ENCODE results near the gene CDK14. TPM values are rescaled to one million over a fixed set of nuclear protein-coding genes. Genes with fewer than 3 reads are reported as not detected.

Gene CDK14
- total RNA-seq, 1 donor = 39.1 TPM

GRCh38 chr7:90841759-90842429 is 245.8 kb downstream of the CDK14 start:
- Histone ChIP-seq H3K9me3 (ENCODE audit: low read depth, low read length) (no peaks in the 10 kb centered on the region), H3K4me3 (ENCODE audit: insufficient read depth, low read length) (no peak overlapping the region), H3K79me2 (ENCODE audit: insufficient read depth, low read length) (peaks cover 9% of the 10 kb centered on the region), H3K4me1 (ENCODE audit: insufficient read depth, low read length) (no peaks in the 10 kb centered on the region), H3K36me3 (ENCODE audit: insufficient read depth, low read length) (no peaks in the 10 kb centered on the region), H3K4me2 (ENCODE audit: insufficient read depth, low read length) (no peak overlapping the region), H3K27me3 (ENCODE audit: insufficient read depth, low read length) (no peaks in the 10 kb centered on the region), H2AFZ (ENCODE audit: low read length) (no peak overlapping the region), H3K27ac (ENCODE audit: low read depth, low read length) (no peak overlapping the region), H4K20me1 (ENCODE audit: insufficient read depth, low read length) (no peaks in the 10 kb centered on the region)
- no peak for DNase-seq (ENCODE audit: insufficient read length, low spot score, missing footprints)
- TF ChIP-seq, protein P1, sequence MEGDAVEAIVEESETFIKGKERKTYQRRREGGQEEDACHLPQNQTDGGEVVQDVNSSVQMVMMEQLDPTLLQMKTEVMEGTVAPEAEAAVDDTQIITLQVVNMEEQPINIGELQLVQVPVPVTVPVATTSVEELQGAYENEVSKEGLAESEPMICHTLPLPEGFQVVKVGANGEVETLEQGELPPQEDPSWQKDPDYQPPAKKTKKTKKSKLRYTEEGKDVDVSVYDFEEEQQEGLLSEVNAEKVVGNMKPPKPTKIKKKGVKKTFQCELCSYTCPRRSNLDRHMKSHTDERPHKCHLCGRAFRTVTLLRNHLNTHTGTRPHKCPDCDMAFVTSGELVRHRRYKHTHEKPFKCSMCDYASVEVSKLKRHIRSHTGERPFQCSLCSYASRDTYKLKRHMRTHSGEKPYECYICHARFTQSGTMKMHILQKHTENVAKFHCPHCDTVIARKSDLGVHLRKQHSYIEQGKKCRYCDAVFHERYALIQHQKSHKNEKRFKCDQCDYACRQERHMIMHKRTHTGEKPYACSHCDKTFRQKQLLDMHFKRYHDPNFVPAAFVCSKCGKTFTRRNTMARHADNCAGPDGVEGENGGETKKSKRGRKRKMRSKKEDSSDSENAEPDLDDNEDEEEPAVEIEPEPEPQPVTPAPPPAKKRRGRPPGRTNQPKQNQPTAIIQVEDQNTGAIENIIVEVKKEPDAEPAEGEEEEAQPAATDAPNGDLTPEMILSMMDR (IDR thresholded peaks at IDR 0.05; ENCODE audit: extremely low read depth, low read depth, low read length) = no peak

GRCh38 chr7:90842430-90842788 is 246.3 kb downstream of the CDK14 start:
- Histone ChIP-seq H3K9me3 (ENCODE audit: low read depth, low read length) (no peaks in the 10 kb centered on the region), H4K20me1 (ENCODE audit: insufficient read depth, low read length) (no peaks in the 10 kb centered on the region), H3K36me3 (ENCODE audit: insufficient read depth, low read length) (no peaks in the 10 kb centered on the region), H3K79me2 (ENCODE audit: insufficient read depth, low read length) (peaks cover 8% of the 10 kb centered on the region), H3K27ac (ENCODE audit: low read depth, low read length) (no peak overlapping the region), H2AFZ (ENCODE audit: low read length) (no peak overlapping the region), H3K4me2 (ENCODE audit: insufficient read depth, low read length) (no peak overlapping the region), H3K4me3 (ENCODE audit: insufficient read depth, low read length) (no peak overlapping the region), H3K27me3 (ENCODE audit: insufficient read depth, low read length) (no peaks in the 10 kb centered on the region), H3K4me1 (ENCODE audit: insufficient read depth, low read length) (no peaks in the 10 kb centered on the region)
- TF ChIP-seq, protein P1 (IDR thresholded peaks at IDR 0.05; ENCODE audit: extremely low read depth, low read depth, low read length) = no peak
- no peak for DNase-seq (ENCODE audit: insufficient read length, low spot score, missing footprints)

DNA sequence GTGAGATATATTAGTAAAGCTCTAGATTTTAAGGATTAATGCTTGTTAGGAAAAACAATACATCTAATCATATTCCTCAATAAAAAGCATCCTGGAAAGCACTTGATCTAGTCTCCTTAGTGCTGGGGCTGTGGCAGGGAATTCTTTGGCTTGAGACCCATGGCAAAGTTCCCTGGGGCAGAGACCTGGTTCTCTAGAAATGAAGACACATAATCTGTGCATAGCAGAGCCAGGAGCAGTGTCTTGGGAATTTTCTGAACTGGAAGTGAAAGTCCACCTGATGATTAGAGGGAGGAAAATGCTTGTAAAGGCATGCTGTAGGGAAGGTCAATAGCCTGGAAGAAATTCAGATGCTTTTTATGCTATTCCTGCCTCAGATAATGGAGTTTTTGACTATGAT is 247.4 kb downstream of the CDK14 start:
- no peak overlapping the region for H2AFZ ChIP-seq (ENCODE audit: low read length)

GRCh38 chr7:90844421-90844820 is 248.3 kb downstream of the CDK14 start:
- Histone ChIP-seq H2AFZ (ENCODE audit: low read length) (no peak overlapping the region), H3K79me2 (ENCODE audit: insufficient read depth, low read length) (peaks cover 11% of the 10 kb centered on the region), H3K27ac (ENCODE audit: low read depth, low read length) (no peak overlapping the region), H3K4me2 (ENCODE audit: insufficient read depth, low read length) (no peak overlapping the region), H3K27me3 (ENCODE audit: insufficient read depth, low read length) (no peaks in the 10 kb centered on the region), H3K9me3 (ENCODE audit: low read depth, low read length) (no peaks in the 10 kb centered on the region), H3K4me1 (ENCODE audit: insufficient read depth, low read length) (no peaks in the 10 kb centered on the region), H4K20me1 (ENCODE audit: insufficient read depth, low read length) (no peaks in the 10 kb centered on the region), H3K4me3 (ENCODE audit: insufficient read depth, low read length) (no peak overlapping the region), H3K36me3 (ENCODE audit: insufficient read depth, low read length) (no peaks in the 10 kb centered on the region)
- no peak for DNase-seq (ENCODE audit: insufficient read length, low spot score, missing footprints)
- TF ChIP-seq, protein P1 (IDR thresholded peaks at IDR 0.05; ENCODE audit: extremely low read depth, low read depth, low read length) = no peak

More for the DNA sequence above, 247.4 kb downstream of the CDK14 start:
- TF ChIP-seq, protein P1 (IDR thresholded peaks at IDR 0.05; ENCODE audit: extremely low read depth, low read depth, low read length) = no peak
- H3K4me3 ChIP-seq (ENCODE audit: insufficient read depth, low read length) = no peak overlapping the region
- no peaks in the 10 kb centered on the region for H3K9me3 ChIP-seq (ENCODE audit: low read depth, low read length)
- H3K27me3 ChIP-seq (ENCODE audit: insufficient read depth, low read length) = no peaks in the 10 kb centered on the region
- no peak overlapping the region for H3K27ac ChIP-seq (ENCODE audit: low read depth, low read length)
- peaks cover 11% of the 10 kb centered on the region for H3K79me2 ChIP-seq (ENCODE audit: insufficient read depth, low read length)
- no peaks in the 10 kb centered on the region for H3K4me1 ChIP-seq (ENCODE audit: insufficient read depth, low read length)
- DNase-seq (ENCODE audit: insufficient read length, low spot score, missing footprints) = no peak
- no peak overlapping the region for H3K4me2 ChIP-seq (ENCODE audit: insufficient read depth, low read length)
- H3K36me3 ChIP-seq (ENCODE audit: insufficient read depth, low read length) = no peaks in the 10 kb centered on the region
- no peaks in the 10 kb centered on the region for H4K20me1 ChIP-seq (ENCODE audit: insufficient read depth, low read length)
